PC-3 (cell line): ENCODE results near the gene ENTPD1.

ENCODE experiments used
- EZH2 ChIP-seq: fragments of 300-600 bp; sonication (generic); IDR thresholded peaks from one replicate; pipeline ENCODE4 v1.6.1; 2017; ENCODE audit warnings: antibody characterized with exemption, mild to moderate bottlenecking, low read length; ENCODE audit not compliant: unreplicated experiment
- TF ChIP-seq, protein P1 (sequence below): fragments of 300-600 bp; sonication (generic); conservative IDR thresholded peaks from 2 replicates; pipeline ENCODE4 v1.5.1; 2017; ENCODE audit warnings: antibody characterized with exemption, low read depth, mild to moderate bottlenecking, low read length

GRCh38 chr10:95908450-95908849, 152.5 kb downstream of the ENTPD1 start:
- TF ChIP-seq, protein P1, sequence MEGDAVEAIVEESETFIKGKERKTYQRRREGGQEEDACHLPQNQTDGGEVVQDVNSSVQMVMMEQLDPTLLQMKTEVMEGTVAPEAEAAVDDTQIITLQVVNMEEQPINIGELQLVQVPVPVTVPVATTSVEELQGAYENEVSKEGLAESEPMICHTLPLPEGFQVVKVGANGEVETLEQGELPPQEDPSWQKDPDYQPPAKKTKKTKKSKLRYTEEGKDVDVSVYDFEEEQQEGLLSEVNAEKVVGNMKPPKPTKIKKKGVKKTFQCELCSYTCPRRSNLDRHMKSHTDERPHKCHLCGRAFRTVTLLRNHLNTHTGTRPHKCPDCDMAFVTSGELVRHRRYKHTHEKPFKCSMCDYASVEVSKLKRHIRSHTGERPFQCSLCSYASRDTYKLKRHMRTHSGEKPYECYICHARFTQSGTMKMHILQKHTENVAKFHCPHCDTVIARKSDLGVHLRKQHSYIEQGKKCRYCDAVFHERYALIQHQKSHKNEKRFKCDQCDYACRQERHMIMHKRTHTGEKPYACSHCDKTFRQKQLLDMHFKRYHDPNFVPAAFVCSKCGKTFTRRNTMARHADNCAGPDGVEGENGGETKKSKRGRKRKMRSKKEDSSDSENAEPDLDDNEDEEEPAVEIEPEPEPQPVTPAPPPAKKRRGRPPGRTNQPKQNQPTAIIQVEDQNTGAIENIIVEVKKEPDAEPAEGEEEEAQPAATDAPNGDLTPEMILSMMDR, result no peak
- TF ChIP-seq EZH2, result no peak
